DMS79 (cell line): ENCODE results near the gene C1GALT1.

Source experiments
- DNase-seq: peaks from one replicate; lab custom pipeline; 2025; lab: John Stamatoyannopoulos, UW

Gene C1GALT1

GRCh38 chr7:7272294-7272693, 90.0 kb downstream of the C1GALT1 start:
- no peak for DNase-seq

GRCh38 chr7:7274782-7275181, 92.4 kb downstream of the C1GALT1 start:
- DNase-seq, result no peak

GRCh38 chr7:7276161-7276560, 93.8 kb downstream of the C1GALT1 start:
- peak; percentile 22 for DNase-seq

GRCh38 chr7:7290429-7291122, 108.2 kb downstream of the C1GALT1 start:
- DNase-seq, result no peak

GRCh38 chr7:7292085-7292484, 109.7 kb downstream of the C1GALT1 start:
- DNase-seq, result no peak

- DNase-seq, result no peak
Observed at GRCh38 chr7:7292608-7293007, 110.3 kb downstream of the C1GALT1 start.

- DNase-seq, result no peak
Observed at GRCh38 chr7:7293092-7293491, 110.7 kb downstream of the C1GALT1 start.

GRCh38 chr7:7294911-7295310, 112.6 kb downstream of the C1GALT1 start:
- DNase-seq, result no peak
